Stimulated activated CD4-positive, alpha-beta T cell treated with anti-CD3 and anti-CD28 coated beads, Interleukin-4, amount 100 ng/mL, for 24 hours (primary cell): Measurements from ENCODE around the gene CIBAR2.
"Not testable (repeated sequence)": the region's sequence is repeated elsewhere in the genome, so short reads cannot be mapped to it uniquely, and the experiment has no call there.

Experiments
- DNase-seq: peaks from one replicate; pipeline ENCODE4 v3.0.0-alpha.2; 2020

The CIBAR2 gene

GRCh38 chr16:85057212-85057889 lies 54.9 kb downstream of the CIBAR2 start:
- DNase-seq, result no peak

DNA sequence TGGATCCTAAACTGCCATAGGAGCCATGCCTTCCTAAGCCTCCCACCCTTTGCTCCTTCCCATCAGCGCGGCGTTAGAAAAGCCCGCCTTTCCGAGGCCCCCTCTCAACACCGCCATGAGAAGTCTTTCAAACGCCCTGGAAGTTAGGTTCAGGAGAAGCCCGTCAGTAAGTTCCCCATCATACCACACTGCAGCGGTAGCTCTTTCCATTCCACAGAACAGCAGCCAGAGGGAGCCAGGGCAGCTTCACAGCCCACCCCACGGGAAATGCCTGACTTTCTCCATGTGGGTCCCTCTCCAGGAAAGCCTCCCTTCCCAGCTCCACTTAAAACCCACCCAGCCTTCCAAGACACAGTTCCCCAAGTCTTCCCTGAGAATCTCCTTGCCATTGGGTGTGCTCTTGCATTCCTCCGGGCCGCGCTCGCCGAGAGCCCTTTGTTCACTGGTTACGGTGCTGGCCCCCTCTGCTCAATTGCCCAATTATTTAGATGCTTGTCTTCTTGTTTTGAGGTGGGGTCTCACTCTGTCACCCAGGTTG lies 56.0 kb downstream of the CIBAR2 start:
- no peak for DNase-seq

GRCh38 chr16:85055493-85056210 lies 56.6 kb downstream of the CIBAR2 start:
- DNase-seq, result peak; percentile 66

DNA sequence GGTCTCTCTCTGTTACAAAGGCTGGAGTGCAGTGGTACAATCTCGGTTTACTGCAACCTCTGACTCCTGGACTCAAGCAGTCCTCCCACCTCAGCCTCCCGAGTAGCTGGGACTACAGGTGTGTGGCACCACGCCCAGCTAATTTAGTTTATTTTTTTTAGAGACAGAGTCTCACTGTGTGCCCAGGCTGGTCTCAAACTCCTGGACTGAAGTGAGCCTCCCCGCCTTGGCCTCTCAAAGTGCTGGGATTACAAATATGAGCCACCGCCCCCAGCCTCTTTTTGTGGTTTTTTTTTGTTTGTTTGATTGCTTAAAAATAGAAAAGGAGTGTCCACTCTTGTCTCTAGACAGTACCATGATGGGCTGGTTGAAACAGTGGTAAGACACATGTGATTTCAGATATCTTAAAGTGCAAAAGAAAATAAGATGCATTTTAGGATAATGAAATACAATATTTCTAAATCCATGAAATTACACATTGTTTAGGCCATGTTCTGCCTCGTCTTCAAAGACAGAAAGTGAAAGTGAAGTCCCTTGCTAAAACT lies 57.3 kb downstream of the CIBAR2 start:
- DNase-seq, result no peak

GRCh38 chr16:85054321-85054720 lies 58.0 kb downstream of the CIBAR2 start:
- DNase-seq, result not testable (repeated sequence)

- no peak for DNase-seq
These were observed 59.7 kb downstream of the CIBAR2 start for GRCh38 chr16:85052536-85052935.

DNA sequence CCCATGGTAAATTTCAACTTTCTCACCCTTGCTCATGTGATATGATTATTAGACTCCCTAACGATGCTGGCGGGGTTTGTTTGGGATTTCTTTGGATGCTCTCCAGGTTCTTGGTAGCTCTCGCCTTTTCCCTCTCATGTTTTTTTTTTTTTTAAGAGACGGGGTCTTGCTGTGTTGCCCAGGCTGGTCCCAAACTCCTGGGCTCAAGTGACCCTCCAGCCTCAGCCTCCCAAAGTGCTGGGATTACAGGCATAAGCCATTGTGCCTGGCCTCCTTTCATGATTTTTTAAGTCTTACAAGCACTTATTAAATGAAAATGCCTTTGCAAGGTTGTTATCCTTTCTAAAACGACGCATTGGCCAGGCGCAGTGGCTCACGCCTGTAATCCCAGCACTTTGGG lies 60.6 kb downstream of the CIBAR2 start:
- no peak for DNase-seq

- DNase-seq, result no peak
These were observed 61.1 kb downstream of the CIBAR2 start for GRCh38 chr16:85051067-85051581.

DNA sequence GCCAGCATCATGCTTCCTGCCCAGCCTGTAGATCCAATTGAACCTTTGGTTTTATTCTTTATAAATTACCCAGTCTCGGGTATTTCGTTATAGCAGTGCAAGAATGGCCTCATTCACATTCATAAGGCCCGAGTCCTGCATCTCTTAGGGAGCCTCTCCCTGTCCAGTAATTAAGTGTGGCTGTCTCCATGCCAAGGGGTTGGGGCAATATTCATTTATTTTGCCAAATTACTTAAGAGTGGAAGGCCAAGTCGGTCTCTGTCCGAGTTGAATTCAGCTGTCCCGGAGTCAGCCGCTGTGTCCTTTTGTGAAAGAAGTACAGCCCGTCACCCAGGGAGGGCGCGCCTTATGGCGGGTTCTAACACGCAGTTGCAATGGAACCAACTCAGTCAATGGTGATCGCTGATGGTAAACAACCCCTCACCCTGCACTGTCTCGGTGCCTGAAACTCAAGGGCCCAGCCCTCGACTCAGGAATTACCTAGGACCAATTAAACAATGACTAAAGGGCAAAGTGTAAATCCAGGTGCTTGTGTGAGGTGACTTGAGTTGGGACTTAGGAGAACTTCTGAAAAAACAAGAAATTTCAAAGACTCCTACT lies 62.5 kb downstream of the CIBAR2 start:
- no peak for DNase-seq

DNA sequence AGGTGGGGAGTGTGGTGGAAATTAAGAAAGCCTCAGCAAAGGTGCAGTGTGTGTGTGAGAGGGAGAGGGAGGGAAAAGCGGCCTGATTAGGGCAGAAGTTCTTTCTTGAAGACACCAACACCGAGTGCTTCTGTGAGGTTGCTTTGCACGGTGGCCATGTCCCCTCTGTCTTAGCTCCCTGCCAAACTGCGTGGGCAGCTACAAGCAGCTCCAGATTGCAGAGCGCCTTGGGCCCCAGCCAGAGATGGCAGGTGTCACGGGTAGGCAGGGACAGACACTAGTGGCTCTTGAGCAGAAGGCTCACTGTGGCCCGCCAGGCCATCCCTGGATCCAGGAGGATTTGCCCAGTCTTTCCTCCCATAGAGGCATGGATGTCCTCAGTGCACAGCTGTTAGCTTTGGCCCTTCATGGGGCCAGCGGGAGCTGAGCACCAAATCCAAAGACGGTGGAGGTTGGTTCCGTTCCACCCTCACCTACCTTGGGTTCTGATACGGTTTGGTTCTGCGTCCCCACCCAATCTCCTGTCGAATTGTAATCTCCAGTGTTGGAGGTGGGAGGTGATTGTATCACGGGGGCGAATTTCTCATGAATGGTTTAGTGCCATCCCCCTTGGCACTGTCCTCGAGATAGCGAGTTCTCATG lies 63.2 kb downstream of the CIBAR2 start:
- DNase-seq, result no peak
